Measurements from ENCODE around the gene GPRC5D. TPM values are rescaled to one million over a fixed set of nuclear protein-coding genes. Genes with fewer than 3 reads are reported as not detected.

GPRC5D gene
- total and polyA plus RNA-seq, 9 of the 15 experiments (the other 6 are each of a cell fraction or from before 2014, with no cell fraction given): 1.0 to 1.1 TPM; not detected in 7

DNA sequence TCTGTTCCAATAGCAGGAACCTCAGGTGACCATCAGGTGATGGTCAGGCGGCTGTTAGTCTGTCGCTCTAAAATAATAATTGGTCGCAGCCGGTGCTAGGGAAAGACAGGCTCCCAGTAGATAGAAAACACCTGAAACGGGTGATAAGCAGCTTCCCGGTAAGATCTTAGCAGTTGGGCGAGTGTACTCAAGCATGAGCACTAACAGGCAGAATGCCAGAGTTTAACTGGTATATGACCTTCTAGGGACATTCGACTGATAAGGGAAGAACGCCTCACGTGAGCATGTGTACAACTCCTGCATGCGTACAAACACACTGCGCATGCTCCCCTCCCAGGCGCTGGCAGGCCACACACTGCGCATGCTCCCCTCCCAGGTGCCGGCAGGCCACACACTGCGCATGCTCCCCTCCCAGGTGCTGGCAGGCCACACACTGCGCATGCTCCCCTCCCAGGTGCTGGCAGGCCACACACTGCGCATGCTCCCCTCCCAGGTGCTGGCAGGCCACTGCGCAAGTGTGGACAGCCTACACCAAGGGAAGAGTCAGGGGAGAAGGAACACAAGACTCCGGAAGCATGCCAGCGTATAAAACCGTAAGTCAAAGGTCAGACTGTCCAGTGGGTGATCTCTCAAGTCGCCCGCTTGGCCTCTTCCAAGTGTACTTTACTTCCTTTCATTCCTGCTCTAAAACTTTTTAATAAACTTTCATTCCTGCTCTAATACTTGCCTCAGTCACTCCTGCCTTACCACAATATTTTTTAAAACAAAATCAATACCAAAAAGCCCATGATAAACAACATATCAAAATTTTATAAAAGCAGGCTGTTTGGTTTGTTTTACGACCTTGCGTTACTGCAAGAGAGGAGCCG, 24.5 kb downstream of the GPRC5D start (continued):
- TF ChIP-seq, protein P1, sequence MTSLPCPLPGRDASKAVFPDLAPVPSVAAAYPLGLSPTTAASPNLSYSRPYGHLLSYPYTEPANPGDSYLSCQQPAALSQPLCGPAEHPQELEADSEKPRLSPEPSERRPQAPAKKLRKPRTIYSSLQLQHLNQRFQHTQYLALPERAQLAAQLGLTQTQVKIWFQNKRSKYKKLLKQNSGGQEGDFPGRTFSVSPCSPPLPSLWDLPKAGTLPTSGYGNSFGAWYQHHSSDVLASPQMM (CRISPR knock-in tag; IDR thresholded peaks at IDR 0.05): no peak
- TF ChIP-seq ESRRB (CRISPR knock-in tag; IDR thresholded peaks at IDR 0.05; ENCODE audit: borderline replicate concordance) (no peak), JUND (IDR thresholded peaks at IDR 0.05; ENCODE audit: borderline replicate concordance, low read depth, low read length) (peak; percentile 25; the same call in 1 of the 2 replicates), JUND (tag; IDR thresholded peaks at IDR 0.05; ENCODE audit: borderline replicate concordance, low read depth, low read length) (no peak), TEAD2 (tag; IDR thresholded peaks at IDR 0.05) (no peak), KLF13 (tag; IDR thresholded peaks at IDR 0.05; ENCODE audit: borderline replicate concordance, low read depth) (no peak), L3MBTL2 (IDR thresholded peaks at IDR 0.05) (peak; percentile 66), IFI16 (CRISPR knock-in tag; IDR thresholded peaks at IDR 0.05) (no peak), LEF1 (IDR thresholded peaks at IDR 0.05) (peak; percentile 68; the same call in 1 of the 2 replicates), RBM17 (IDR thresholded peaks at IDR 0.05; ENCODE audit: borderline replicate concordance, low read depth, low read length) (no peak), MTA3 (IDR thresholded peaks at IDR 0.05; ENCODE audit: borderline replicate concordance) (no peak), HMG20A (CRISPR knock-in tag; conservative IDR thresholded peaks at IDR 0.05) (no peak), ARNT (IDR thresholded peaks at IDR 0.05) (0 out of 4 replicates have a peak, but pooled peaks of 1 of the 2 experiments have one; percentile 34), HNRNPK (IDR thresholded peaks at IDR 0.05; ENCODE audit: low read depth, low read length, poor library complexity, severe bottlenecking) (no peak), HDAC2 (IDR thresholded peaks at IDR 0.05) (0 out of 2 replicates have a peak, but pooled peaks have one; percentile 51), ZC3H4 (CRISPR knock-in tag; IDR thresholded peaks at IDR 0.05; ENCODE audit: borderline replicate concordance) (no peak), GABPB1 (CRISPR knock-in tag; IDR thresholded peaks at IDR 0.05) (0 out of 2 replicates have a peak, but pooled peaks have one; percentile 28), FOXK1 (CRISPR knock-in tag; IDR thresholded peaks at IDR 0.05; ENCODE audit: borderline replicate concordance) (no peak)
- TF ChIP-seq, protein P2, sequence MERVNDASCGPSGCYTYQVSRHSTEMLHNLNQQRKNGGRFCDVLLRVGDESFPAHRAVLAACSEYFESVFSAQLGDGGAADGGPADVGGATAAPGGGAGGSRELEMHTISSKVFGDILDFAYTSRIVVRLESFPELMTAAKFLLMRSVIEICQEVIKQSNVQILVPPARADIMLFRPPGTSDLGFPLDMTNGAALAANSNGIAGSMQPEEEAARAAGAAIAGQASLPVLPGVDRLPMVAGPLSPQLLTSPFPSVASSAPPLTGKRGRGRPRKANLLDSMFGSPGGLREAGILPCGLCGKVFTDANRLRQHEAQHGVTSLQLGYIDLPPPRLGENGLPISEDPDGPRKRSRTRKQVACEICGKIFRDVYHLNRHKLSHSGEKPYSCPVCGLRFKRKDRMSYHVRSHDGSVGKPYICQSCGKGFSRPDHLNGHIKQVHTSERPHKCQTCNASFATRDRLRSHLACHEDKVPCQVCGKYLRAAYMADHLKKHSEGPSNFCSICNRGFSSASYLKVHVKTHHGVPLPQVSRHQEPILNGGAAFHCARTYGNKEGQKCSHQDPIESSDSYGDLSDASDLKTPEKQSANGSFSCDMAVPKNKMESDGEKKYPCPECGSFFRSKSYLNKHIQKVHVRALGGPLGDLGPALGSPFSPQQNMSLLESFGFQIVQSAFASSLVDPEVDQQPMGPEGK (CRISPR knock-in tag; IDR thresholded peaks at IDR 0.05; ENCODE audit: borderline replicate concordance): no peak
- TF ChIP-seq, protein P3, sequence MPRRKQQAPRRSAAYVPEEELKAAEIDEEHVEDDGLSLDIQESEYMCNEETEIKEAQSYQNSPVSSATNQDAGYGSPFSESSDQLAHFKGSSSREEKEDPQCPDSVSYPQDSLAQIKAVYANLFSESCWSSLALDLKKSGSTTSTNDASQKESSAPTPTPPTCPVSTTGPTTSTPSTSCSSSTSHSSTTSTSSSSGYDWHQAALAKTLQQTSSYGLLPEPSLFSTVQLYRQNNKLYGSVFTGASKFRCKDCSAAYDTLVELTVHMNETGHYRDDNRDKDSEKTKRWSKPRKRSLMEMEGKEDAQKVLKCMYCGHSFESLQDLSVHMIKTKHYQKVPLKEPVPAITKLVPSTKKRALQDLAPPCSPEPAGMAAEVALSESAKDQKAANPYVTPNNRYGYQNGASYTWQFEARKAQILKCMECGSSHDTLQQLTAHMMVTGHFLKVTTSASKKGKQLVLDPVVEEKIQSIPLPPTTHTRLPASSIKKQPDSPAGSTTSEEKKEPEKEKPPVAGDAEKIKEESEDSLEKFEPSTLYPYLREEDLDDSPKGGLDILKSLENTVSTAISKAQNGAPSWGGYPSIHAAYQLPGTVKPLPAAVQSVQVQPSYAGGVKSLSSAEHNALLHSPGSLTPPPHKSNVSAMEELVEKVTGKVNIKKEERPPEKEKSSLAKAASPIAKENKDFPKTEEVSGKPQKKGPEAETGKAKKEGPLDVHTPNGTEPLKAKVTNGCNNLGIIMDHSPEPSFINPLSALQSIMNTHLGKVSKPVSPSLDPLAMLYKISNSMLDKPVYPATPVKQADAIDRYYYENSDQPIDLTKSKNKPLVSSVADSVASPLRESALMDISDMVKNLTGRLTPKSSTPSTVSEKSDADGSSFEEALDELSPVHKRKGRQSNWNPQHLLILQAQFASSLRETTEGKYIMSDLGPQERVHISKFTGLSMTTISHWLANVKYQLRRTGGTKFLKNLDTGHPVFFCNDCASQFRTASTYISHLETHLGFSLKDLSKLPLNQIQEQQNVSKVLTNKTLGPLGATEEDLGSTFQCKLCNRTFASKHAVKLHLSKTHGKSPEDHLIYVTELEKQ (CRISPR knock-in tag; IDR thresholded peaks at IDR 0.05): no peak
